Hypothalamus (tissue), 51 donors: Measurements from ENCODE around the gene CCR9.
A peak's percentile ranks its signal among the peaks of the same experiment; 100 is the strongest.

Experiments
- DNase-seq, 51 donors: peaks; one replicate each; lab custom pipeline; 2025; lab: John Stamatoyannopoulos, UW

Gene CCR9

DNA sequence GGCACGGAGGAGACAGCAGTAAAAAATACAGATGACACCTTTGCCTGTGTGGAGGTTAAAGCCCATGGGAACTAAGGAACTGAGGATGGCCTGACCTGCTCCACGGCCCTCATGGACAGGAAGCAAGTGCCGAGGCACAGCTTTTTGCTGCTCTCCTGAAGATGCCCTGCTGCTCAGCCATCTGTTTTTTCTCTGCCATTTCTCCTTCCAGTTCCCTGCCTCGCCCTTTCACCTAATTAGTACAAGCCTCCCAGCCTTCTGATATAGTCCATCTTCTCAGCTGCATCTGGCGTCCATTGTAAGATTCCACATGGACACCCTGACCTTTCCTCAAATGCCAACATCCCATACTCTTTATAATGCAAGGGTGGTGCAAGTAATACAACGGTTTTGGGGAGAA, 45.2 kb downstream of the CCR9 start:
- no peak for DNase-seq

DNA sequence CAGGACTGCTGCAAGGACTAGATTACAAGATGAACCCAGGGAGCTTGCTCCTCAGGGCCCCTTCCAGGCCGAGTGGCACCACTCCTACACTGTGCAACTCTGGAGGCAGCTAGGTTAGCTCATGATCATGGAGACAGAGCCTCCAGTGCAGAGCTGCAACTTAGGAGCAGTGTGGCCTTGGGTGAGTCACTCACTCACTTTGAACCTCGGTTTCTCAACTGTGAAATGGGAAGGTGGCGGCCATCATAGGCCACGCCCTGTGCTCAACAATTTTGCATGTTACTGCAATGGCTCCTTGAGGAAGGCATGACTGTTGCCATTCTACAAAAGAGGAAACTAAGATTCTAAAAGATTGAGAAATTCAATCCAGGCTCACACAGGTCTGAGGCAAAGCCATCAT, 45.8 kb downstream of the CCR9 start:
- no peak for DNase-seq

DNA sequence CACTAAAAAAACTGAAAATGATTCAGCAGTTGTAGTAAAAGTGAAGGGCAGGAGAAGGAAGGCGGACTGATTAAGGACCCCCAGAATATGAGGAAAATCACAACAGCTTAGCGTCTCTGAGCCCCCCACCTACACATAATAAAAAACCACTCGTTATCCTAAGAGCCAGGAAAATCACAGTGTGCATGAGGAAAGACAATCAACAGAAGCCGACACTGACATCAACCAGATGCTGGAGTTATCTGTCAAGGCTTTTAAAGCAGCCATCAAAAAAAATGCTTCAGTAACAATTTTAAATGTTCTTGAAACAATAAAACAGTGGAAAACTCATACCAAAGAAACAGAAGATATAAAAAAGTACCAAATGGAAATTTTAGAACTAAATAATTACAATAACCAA, 47.2 kb downstream of the CCR9 start:
- no peak for DNase-seq

DNA sequence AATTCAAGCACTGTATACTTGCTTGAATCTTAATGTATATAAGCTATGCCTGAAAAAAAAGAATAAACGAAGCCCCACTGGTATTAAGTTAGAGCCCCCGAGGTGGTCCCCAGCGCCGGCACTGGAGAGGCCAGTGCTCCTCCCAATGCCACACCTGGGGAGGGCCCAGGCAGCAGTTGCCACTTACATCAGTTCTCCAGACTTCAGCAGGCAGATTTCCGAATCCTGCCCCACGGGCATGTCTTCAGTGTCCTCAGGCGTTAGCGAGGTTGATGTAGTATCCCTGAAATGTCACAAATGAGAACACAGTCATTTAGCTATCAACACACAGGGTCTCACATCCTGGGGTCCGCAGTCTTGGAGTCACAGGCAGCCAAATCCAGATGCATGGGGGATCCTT, 49.9 kb downstream of the CCR9 start:
- no peak for DNase-seq

DNA sequence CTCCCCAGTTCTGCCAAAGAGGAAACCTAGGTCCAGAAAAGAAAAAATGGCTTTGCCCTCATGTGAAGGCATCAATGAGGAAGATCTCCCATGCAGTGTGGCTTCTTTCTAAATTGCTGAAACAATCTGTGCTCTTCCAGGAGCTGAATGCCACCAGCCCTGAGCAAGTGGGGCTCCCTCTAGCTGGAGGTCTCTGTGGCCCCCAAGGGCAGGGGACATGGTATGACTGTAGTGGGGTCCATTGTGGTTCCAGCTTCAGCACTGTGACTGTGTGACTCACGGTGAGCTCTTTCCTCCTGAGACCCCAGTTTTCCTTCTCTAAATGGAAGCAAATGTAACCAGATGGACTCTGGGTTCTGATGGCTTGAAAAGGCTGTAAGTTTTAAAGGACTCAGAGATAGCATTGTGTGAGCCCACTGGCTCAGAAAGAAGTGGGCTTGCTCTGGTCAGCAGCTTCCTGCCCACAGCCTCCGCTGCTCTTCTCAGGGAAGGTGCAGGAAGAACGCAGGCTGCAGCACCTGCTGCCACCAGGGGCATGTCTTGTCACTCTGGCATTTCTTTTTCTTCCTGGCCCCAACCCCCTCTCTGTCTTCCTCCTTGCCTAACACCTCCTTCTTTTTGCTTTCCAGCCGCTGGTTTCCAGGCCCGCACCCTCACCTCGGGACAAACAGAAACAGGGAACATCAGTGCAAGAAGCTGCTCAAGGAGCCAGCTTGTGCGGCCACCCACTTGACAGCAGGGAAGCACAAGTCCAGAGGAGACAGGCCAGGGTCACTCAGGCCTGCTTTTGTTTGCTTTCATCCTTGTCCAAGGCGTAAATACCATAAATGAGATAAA, 51.1 kb downstream of the CCR9 start:
- no peak for DNase-seq

DNA sequence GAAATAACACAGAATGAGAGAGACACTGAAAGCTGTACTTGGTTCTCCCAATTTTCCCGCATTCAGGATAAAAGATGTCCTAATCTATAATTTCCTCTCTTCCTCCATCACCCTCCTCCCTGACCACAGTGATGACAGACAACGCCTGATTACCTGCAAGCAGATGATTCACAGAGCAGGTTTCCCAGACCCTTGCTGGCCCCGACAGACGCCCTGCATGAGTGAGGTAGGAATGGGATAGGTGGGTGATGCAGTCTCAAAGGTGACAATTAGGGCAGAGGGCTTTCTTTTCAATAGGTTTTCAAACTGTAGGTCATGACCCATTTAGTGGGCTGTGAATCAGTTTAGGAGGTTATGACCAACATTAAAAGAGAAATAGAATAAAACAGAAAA, 51.7 kb downstream of the CCR9 start:
- no peak for DNase-seq

DNA sequence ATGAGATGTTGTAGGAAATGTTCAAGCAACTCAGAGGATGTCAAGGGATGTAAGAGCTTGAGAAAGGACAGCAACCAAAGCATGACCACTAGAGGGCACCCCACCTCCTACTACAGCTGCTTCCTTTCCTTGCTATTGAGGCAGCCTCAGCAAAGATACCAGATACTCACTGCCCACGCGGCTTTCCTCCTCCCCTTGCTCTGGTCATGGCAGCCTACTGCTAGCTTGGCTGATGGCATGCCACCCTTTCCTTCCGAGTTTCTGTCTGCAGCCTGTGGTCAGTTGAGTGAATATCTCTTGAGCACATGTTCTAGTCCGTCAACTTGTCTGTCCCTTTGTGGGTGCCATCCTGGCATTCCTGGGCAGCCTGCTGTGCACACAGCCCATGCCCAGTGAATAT, 52.5 kb downstream of the CCR9 start:
- DNase-seq = peak in 50 of 51 donors; percentile 14 to 89 (median 63)

DNA sequence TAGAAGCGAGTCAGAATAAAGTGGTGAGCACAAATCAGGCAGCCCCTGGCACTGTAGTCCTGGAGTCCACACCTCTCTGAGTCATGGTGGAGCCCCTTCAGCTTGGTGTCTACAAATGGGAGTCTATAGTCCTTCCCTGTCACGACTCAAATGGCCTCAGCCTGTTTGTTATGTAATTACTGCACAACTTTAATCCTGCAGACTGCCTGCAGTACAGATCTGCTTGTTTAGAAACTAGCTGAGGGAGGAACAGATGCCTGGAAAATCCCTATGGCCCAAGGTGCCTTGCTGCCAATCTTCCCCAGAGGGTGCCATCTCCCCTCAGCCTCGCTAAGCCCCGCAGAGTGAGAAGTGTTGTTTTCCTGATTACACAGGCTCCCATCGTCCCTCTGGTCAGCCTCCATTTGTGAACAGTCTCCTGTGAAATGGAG, 53.0 kb downstream of the CCR9 start:
- peak in 2 of 51 donors; percentile 12 to 33 for DNase-seq

DNA sequence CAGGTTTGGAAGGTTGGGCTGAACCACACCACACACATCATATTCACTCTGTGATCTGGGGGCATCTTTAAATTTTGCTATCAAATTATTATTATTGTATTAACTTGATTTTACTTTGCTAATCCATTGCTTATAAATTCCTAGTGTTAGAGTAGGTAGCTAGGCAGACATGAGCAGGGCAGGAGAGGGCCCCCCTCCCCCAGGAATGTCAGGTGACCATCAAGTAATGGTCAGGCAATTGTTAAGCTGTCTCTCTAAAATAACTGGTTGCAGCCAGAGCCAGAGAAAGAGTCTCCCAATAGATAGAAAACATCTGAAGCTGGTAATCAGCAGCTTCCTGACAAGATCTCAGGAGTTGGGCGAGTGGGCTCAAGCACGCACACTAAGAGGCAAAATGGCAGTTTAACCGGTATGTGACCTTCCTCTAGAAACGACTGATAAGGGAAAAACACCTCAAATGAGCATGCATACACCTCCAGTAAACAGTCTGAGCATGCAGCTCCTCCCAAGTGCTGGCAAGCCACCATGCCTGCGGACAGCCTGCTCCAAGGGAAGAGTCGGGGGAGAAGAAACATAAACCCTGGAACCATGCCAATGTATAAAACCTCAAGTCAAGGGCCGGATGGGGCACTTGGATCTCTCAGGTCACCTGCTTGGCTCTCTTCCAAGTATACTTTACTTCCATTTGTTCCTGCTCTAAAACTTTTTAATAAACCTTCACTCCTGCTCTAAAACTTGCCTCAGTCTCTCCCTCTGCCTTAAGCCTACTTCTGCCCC, 53.8 kb downstream of the CCR9 start:
- no peak for DNase-seq

DNA sequence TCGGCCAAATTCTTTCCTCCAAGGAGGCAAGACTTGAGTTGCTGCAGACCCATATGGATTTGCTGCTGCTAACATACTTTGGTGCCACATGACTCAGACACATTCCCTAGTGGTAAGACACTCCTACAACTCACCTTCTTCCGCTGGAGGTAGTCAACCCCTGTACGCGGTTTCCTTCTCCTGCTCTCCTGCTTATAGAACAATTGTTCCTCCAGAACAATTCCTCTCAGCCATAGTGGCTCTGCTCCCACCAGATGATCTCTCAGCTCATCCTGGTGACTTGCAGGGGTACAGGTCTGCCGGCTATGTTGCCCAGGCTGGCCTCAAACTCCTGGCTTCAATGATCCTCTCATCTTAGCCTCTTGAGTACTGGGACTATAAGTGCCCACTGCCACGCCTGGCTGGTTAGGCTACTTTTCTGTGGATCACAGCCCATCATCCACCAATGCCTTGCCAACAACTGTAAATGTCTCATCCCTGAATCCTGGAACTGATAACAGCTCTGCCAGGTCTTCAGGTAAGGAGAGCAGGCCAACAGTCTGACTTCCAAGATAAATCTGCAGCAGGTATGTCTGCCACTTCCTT, 54.5 kb downstream of the CCR9 start:
- DNase-seq = no peak

DNA sequence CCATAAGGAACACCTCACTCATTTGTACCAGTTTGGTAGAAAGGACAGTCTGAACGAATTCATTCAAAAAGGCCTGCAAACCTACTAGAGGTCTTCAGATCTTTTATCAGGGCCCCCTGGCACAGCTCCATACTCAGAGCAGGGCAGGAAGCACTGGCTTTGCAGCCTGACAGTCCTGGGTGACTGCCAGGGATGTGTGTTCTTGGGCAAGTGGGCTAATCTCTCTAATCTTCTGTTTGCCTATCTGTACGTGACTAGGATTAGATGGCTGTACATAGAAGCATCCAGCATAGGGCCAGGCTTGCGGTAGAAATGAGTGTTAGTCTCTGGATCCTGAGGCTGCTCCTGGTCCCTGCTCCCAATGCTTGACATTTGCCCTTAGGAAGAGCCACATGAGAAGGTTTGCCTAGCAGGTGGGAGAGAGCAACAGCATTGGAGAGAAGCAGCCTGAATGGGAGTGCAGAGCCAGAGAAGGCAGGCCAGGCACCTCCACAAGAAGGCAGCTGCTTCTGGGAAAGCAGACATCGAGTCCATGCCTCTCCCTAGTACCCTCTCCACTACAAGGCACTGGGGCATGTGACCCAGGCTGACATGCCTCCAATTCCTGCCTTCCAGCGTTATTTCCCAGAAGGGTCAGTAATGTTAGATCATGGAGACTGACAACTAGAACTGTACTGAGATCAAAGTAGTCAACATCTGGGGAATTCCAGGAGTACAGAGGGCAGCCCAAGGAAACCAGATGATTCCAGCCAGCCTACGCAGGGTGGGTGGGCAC, 55.9 kb downstream of the CCR9 start:
- DNase-seq = no peak

DNA sequence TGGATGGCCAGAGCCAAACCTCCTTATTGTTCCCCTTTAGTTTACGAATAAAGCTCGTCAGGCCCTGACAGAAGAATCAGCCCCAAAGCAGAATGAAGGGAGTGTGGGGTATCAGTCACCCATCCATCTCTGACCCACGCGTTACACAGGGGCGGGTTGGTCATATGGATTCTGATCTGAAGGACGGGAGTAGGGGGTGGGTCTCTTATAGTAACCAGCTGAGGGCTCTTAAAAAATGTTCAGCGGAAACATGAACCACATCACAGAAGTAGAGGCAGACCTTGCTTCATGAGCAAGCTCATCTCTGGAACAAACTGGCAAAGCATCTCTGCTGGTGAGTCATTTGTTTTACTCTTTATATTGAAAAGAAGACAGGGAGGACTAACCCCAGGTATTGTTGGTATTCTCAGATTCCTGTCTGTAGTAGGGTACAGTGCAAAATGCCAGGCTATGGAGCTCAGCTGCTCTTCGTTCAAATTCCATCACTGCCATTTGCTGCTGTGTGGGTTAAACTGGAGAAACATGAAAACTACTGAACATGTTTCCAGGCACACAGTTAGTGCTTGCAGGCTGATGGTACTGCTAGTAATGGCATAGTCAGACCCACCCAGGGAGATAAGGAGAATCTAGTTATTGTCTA, 57.0 kb downstream of the CCR9 start, which contains the start of gene CXCR6:
CXCR6 (plus strand) TSS at position 258 of the 640 bp plus-strand sequence. CDS start 3,018 bp downstream, outside the sequence.
- DNase-seq = no peak

DNA sequence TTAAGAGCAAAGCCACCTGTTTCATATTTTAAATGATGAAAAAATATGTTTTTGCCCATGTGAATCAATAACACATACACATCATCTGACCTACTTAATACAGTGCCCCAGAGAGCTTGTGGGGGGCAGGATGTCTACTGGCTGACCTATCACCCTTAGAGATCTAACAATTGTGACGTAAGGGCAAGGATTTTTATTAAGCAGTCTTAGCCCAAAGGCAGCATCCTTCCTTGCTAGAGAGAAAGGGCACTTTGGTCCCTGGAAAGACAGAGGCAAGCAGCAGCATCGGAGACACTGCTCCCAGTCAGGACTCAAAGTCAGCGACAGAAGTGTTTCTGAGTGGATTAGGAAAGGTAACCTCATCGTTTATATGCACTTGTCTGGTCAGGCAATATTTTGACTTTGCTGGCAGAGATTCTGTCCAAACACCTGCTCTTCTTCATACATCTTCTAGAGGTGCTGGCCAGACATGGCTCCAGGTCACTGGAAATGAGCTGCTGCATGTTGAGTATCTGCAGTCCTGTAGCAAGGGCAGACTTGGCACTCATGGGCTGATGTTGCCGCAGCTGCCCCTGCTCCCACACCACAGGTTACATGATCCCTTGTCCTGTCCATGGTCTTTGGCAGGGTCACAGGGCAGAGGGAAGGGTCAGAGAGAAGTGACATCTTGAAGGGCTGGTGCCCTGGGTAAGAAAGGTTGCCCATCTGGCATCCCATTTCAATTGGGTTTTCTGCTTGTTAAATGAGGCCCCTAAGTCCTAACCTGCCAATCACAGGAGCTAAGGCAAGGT, 58.7 kb downstream of the CCR9 start:
- no peak for DNase-seq

DNA sequence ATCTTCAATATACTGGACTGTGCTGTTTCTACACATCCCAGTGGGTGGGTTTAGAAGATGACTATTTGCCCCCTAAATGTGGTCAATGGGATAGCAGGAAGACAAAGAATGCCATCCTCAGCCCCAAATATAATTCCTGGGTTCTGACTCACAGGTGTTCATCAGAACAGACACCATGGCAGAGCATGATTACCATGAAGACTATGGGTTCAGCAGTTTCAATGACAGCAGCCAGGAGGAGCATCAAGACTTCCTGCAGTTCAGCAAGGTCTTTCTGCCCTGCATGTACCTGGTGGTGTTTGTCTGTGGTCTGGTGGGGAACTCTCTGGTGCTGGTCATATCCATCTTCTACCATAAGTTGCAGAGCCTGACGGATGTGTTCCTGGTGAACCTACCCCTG, 60.0 kb downstream of the CCR9 start:
- DNase-seq = no peak

DNA sequence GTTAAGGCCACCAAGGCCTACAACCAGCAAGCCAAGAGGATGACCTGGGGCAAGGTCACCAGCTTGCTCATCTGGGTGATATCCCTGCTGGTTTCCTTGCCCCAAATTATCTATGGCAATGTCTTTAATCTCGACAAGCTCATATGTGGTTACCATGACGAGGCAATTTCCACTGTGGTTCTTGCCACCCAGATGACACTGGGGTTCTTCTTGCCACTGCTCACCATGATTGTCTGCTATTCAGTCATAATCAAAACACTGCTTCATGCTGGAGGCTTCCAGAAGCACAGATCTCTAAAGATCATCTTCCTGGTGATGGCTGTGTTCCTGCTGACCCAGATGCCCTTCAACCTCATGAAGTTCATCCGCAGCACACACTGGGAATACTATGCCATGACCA, 60.5 kb downstream of the CCR9 start:
- DNase-seq = no peak

DNA sequence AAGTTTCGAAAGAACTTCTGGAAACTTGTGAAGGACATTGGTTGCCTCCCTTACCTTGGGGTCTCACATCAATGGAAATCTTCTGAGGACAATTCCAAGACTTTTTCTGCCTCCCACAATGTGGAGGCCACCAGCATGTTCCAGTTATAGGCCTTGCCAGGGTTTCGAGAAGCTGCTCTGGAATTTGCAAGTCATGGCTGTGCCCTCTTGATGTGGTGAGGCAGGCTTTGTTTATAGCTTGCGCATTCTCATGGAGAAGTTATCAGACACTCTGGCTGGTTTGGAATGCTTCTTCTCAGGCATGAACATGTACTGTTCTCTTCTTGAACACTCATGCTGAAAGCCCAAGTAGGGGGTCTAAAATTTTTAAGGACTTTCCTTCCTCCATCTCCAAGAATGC, 61.0 kb downstream of the CCR9 start:
- no peak for DNase-seq

DNA sequence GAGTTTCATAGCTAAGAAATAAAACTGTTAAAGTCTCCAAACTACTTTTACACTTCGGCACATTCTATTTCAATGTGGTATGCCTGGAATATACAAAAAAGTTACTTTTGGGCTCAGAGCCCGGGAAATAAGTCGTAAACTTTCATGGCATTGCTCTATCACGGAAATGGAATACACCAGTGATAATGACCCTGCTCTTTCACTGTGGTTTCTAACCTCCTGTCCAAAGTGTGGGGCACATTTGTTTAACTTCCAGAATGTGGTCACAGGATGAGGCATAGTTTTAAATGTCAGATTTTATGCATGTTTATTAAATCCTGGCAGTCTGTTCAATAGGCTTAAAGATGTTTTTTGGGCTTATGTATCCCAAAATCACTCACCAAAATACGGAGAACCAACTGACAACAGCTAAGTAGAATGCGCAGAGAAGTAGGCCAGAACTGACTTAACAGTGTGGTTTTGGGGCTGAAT, 62.0 kb downstream of the CCR9 start:
- no peak for DNase-seq

DNA sequence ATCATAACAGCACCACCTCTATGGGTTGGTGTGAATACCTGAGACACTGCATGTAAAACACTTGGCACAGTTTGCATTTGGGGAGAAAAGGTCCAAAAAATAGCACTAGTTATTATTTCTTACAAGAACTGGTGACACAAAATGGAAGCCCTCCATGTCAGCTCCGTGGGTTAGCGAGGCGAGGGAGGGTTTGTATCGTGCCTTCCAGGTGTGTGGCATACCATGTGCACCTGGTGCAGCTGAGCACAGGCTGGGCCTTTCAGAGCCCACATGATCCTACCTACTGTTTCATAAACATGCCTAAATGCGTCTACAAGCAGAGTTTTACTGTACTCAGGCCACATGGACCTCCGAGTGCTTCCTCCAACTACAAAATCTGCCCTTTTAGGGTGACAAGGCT, 62.5 kb downstream of the CCR9 start:
- DNase-seq = no peak

DNA sequence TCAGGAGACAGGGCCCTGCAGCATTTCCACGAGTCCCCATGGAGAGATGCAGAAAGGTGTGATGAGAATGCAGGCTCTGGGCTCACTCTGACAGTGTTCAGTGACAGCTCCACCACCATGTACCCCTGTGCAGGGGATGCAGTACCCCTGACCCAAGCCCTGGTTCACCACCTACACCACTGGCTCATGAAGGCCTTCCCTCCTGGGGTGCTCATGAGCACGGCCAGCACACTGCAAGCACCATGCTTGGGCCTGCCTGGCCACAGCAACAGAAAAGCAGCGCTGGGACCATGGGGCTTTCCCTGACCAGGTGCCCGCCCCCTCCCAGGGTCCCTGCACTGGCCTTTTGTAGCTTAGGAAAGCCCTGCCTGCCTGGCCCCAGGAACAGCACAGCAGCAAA, 63.1 kb downstream of the CCR9 start:
- DNase-seq = no peak
